GM21717 (cell line): ENCODE results near the gene PLCB1.

ENCODE experiments used
- ATAC-seq: cut with Tn5 transposase; IDR thresholded peaks from one replicate; pipeline ENCODE4 v1.9.1; 2021; ENCODE audit warnings: mild to moderate bottlenecking, moderate library complexity; ENCODE audit not compliant: unreplicated experiment

Gene PLCB1

DNA sequence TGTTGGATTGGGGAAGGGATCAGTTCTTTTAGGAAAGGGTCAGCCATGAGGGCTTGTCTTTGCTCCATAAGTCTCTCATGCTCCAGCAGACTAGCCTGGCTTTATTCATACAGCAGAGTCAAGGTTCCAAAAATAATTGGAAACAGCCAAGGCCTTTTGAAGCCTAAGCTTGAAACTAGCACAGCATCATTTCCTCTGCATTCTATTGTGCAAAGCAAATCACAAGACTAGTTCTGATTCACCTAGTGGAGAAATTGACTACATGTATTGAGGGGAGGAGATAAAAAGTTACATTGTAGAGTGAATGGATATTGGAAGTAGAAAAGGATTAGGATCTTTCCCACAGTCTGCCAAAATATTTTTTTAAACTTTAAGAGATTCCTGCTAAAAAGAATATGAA, 777.5 kb downstream of the PLCB1 start:
- ATAC-seq: no peak

DNA sequence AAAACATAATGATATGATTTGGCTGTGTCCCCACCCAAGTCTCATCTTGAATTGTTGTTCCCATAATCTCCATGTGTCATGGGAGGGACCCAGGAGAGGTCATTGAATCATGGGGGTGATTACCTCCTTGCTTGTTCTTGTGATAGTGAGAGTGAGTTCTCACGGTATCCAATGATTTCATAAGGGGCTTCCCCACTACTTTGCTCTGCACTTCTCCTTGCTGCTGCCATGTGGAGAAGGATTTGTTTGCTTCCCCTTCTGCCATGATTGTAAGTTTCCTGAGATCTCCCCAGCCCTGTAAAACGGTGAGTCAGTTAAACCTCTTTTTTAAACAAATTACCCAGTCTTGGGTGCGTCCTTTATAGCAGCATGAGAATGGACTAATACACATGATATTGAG, 780.0 kb downstream of the PLCB1 start:
- no peak for ATAC-seq

DNA sequence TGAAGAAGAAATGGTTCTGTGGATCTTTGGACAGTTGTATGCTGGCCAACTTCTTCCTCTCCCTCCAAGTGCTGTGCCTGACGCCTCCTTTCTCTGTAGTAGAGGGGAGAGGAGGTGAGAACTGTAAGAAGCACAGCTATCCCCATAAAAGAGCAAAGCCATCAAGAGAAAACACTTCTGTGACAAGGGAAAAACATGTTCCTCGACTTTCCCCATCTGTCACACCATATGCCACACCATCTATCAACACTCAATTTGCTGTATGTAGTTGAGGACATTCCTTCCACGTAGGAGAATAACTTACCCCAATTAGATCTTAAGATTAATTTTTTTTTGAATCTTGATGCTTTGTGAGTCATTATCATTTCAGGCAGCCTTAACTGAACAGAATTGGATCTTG, 780.7 kb downstream of the PLCB1 start:
- ATAC-seq: no peak

DNA sequence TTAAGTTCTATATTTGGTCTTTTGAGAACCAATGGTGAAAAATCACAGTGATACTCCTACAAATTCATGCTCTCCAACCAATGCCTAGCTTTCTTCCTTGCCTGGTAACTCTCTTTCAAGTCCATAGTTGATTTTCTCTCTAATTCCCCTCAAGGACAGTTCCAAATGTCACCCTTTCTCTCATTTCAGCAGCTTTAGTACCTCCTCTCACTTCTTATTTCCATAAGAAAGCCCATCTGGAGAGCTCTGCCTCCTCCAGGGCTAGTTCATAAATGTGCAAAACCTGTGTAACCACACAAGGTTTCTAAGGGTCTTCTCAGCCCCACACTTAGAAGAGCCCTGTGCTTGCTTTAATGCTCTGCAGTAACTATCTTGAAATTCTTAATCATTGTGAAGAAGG, 781.4 kb downstream of the PLCB1 start:
- no peak for ATAC-seq

DNA sequence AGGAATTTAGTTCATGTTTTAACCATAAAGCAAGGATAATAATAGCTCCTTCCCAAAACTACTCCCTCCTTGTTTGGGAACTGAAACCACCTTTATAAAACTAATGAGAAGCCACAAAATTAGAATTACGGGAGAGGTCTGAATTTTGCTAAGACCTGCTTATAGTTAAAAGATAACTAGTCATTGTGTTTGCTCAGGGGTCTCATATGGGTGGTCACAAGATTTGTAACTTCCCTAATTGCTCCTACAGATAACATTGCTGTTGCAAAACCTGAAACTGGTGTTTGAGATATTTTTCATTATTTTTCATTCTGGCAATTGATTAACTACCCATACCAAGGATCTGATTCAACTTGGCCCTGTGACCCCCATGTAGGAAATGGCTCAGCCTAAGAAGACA, 782.4 kb downstream of the PLCB1 start:
- no peak for ATAC-seq

DNA sequence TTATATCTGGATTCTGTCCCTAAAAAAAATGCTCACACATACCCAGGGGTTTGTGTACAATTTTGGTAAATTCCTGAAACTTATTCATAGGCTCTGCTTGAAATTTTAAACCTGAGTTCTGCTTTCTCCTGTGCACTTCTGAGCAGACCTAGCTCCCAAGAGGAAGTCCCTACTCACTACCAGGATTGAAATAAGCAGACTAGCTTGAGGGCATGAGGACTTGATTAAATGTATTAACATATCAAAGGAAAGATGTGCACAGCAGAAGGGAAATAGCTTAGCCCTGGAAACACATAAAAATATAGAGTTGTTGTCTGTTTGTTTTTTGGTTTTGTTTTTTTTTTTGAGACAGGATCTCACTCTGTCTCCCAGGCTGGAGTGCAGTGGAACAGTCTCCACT, 785.0 kb downstream of the PLCB1 start:
- ATAC-seq: no peak

DNA sequence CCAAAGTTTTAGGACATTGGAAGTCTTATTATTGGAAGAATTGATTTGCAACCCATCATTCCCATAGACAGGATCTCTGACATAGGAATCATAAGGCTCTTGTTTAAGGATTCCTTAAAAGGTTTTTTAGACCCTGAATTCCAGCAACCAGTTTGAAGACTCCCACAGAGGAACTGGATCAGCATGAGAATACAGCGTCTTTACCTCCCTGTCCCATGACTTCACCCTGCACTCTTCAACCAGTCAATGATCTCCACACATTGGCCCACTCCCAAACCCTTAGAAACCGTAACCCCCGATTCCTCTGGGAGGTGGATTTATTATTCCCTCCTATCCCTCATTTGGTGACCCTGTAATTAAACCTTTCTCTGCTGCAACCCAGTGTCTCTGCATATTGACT, 786.1 kb downstream of the PLCB1 start:
- no peak for ATAC-seq

DNA sequence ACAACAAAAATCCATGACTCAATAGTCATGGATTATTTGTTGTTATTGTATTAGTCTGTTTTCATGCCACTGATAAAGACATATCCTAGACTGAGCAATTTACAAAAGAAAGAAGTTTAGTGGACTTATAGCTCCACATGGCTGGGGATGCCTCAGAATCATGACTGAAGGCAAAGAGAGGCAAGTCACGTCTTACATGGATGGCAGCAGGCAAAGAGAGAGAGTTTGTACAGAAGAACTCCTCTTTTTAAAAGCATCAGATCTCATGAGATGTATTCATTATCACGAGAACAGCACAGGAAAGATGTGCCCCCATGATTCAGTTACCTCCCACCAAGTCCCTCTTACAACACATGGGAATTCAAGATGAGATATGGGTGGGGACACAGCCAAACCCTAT, 792.5 kb downstream of the PLCB1 start:
- no peak for ATAC-seq

DNA sequence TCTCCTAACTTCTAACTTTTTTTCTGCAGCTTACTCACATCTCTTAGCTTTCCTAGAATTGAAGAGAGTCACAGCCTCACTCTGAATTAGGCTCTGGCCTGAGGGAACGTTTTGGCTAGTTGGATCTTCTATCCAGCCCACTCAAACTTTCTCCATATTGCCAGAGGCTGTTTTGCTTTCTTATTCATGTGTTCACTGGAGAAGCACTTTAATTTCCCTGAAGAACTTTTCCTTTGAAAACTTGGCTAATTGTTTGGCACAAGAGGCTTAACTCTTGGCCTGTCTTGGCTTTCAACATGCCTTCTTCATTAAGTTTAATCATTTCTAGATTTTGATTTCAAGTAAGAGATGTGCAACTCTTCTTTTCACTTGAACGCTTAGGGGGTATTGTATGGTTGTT, 798.7 kb downstream of the PLCB1 start:
- no peak for ATAC-seq

DNA sequence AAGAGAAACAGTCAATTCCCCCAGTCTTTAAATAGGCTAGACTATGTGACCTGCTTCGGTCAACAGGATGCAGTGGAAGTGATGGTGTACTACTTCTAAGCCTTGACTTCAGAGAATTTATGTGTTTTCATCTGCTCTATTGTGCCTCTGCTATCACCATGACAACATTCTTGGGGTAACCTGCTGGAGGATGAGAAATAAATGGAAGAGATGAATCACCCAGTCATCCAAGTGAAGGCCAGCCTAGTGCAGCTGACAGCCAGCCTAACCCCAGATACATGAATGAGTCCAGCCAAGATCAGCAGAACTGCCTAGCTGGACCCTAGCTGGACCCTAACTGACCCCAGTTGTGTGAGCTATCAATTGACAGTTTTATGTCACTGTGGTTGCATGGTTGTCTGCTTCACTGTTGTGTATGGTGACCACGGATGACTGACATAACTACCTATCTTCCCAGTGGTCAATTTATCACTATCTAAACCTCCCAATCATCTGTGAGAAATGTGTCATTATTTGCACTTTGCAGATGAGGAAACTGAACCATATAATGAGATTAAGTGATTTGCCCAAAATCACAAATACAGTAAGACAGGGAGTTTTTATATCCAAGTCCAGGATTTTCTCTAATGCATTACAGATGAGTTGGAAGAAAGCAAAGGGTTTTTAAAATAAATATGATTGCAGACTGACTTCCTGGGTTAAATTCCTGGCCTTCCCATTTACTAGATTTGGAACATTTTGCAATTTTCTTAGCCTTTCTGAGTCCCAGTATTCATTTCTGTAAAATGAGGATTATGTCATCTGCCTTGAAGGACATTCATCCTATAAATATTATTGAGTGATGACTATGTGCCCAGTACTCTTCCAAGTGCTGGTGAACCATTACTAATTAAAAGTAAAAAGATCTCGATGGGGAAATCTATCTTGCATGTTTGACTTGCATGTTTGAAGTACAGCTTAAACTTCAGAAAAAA, 800.4 kb downstream of the PLCB1 start:
- no peak for ATAC-seq

DNA sequence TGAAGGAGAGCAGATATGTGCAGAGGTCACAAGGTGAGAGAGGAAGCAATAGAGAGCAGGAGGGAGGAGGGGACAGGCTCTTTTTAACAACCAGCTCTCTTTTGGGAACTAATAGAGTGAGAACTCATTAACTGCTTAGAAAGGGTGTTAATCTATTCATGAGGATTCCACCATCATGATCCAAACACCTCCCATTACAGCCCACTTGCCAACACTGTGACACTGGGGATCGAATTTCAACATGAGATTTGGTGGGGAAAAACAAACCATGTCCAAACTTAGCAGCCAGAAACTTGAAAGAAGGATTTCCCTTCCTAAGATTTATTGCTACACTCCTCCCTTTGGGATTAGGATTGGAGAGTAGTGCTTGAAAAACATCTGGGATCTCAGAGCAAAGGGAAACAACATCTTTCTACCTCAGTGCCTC, 801.3 kb downstream of the PLCB1 start:
- no peak for ATAC-seq

DNA sequence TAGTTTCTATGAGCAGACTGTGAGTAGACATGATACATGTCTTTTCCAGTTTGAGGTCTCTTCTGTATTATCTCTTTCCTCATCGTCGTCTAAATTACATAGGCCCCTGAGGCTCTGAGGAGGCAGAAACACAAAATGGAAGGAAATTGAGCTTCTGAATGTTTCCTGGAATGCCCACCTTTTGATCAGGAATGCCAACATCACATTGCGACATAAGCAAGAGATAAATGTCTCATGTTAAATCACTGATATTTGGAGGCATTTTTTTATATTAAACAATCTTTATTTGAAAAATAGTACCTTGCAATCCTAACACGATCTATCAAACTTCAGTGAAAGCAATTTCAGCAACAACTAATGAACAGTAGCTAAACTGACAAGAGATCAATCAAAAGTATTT, 802.3 kb downstream of the PLCB1 start:
- no peak for ATAC-seq
